Breast epithelium (tissue), 4 donors: ENCODE measurements around the gene FCN3. TPM values are rescaled to one million over a fixed set of nuclear protein-coding genes. Genes with fewer than 3 reads are reported as not detected.
"Not testable (repeated sequence)": the region's sequence is repeated elsewhere in the genome, so short reads cannot be mapped to it uniquely, and the experiment has no call there.

Experiments
- DNase-seq, 2 donors: peaks; one replicate each; pipeline ENCODE4 v3.0.0-alpha.2; 2019; ENCODE audit warnings: low spot score in 2 of 2
- H3K27ac ChIP-seq, 2 donors: fragments of 200-600 bp; sonication (generic) in 1 of 2; one replicate each; pipeline ENCODE4 v1.5.1; 2016 to 2019; ENCODE audit warnings: mild to moderate bottlenecking in 1 of 2
- H3K27me3 ChIP-seq, 2 donors: fragments of 200-600 bp; sonication (generic) in 1 of 2; one replicate each; pipeline versions ENCODE4 v1.5.1 to v1.6.0; 2017 to 2019; ENCODE audit warnings: control low read depth in 1 of 2, mild to moderate bottlenecking in 1 of 2
- H3K36me3 ChIP-seq: fragments of 200-600 bp; one replicate; pipeline ENCODE4 v1.5.1; 2019
- H3K4me1 ChIP-seq, 2 donors: fragments of 200-600 bp; sonication (generic); one replicate each; pipeline ENCODE4 v1.5.1; 2016 to 2019; ENCODE audit warnings: control low read depth in 1 of 2
- H3K4me3 ChIP-seq, 3 donors: fragments of 200-600 bp; sonication (generic); 1 replicate in 2 of 3; 2 replicates in 1 of 3; pipeline ENCODE4 v1.5.1; 2016 to 2019; ENCODE audit warnings: mild to moderate bottlenecking in 3 of 3, moderate library complexity in 2 of 3
- H3K9me3 ChIP-seq, 2 donors: fragments of 200-600 bp; sonication (generic) in 1 of 2; one replicate each; pipeline ENCODE4 v1.5.1; 2016 to 2019; ENCODE audit warnings: control low read depth in 1 of 2
- CTCF ChIP-seq, 3 donors: fragments of 450-650 bp; IDR thresholded peaks; one replicate each; pipeline ENCODE4 v1.5.1; 2016 to 2017; ENCODE audit warnings: antibody characterized with exemption in 3 of 3, mild to moderate bottlenecking in 3 of 3, moderate library complexity in 3 of 3
- POLR2A ChIP-seq: fragments of 450-650 bp; IDR thresholded peaks from one replicate; pipeline ENCODE4 v1.6.1; 2016; ENCODE audit warnings: antibody characterized with exemption, mild to moderate bottlenecking, moderate library complexity
- POLR2AphosphoS5 ChIP-seq, 3 donors: sonication (generic); formaldehyde crosslinking; IDR thresholded peaks; one replicate each; pipeline ENCODE4 v1.6.1; 2017; ENCODE audit warnings: antibody characterized with exemption in 3 of 3
- intact Hi-C: fragments of 100-400 bp; cut with DNase I; formaldehyde crosslinking; loops from one replicate; pipeline ENCODE4 v1.15.1; 2023; ENCODE audit warnings: low total_unique reads
- total RNA-seq, 3 donors: library from RNA; depleted of rRNA; stranded (reverse); fragments of >200 nt; gene quantifications; one replicate each; pipeline ENCODE4 v1.1.0, GENCODE V29; 2016

Gene FCN3
- total RNA-seq, 3 donors from 2014 or later = 6.0 to 10.5 (median 7.4) TPM

GRCh38 chr1:27408151-27408550 is 33.5 kb upstream of the FCN3 start:
- Histone ChIP-seq H3K4me3 (no peak overlapping the region), H3K4me1 (peaks cover 9 to 35% of the 10 kb centered on the region in 2 donors), H3K9me3 (no peaks in the 10 kb centered on the region), H3K27ac (peak overlapping the region; percentile 91 to 93), H3K36me3 (no peaks in the 10 kb centered on the region), H3K27me3 (no peaks in the 10 kb centered on the region)
- DNase-seq = no peak
- no peak for TF ChIP-seq CTCF (IDR thresholded peaks at IDR 0.05)
- TF ChIP-seq POLR2AphosphoS5 (IDR thresholded peaks at IDR 0.05) = no peak
- no peak for TF ChIP-seq POLR2A
- intact Hi-C loops = no loop called here

- H3K4me3 ChIP-seq, H3K27me3 ChIP-seq, H3K36me3 ChIP-seq, intact Hi-C loops, DNase-seq, H3K9me3 ChIP-seq: not testable (repeated sequence)
- H3K27ac ChIP-seq = peak overlapping the region; percentile 91 to 93
- H3K4me1 ChIP-seq = peaks cover 9 to 48% of the 10 kb centered on the region in 2 donors
Observed at GRCh38 chr1:27406791-27407190, 32.2 kb upstream of the FCN3 start.

GRCh38 chr1:27406362-27406680 is 31.7 kb upstream of the FCN3 start:
- DNase-seq = peak in 1 of 2 donors; percentile 80
- no peak for TF ChIP-seq CTCF (IDR thresholded peaks at IDR 0.05)
- peak in 1 of 3 donors; percentile 55 for TF ChIP-seq POLR2AphosphoS5 (IDR thresholded peaks at IDR 0.05)
- no peak for TF ChIP-seq POLR2A
- H3K9me3 ChIP-seq = no peaks in the 10 kb centered on the region
- peaks cover 12 to 53% of the 10 kb centered on the region in 2 donors for H3K4me1 ChIP-seq
- H3K36me3 ChIP-seq = no peaks in the 10 kb centered on the region
- peak overlapping the region; percentile 91 to 93 for H3K27ac ChIP-seq
- no peak overlapping the region for H3K4me3 ChIP-seq
- intact Hi-C loops = no loop called here
- no peaks in the 10 kb centered on the region for H3K27me3 ChIP-seq

- Histone ChIP-seq H3K27ac (peak overlapping the region; percentile 91 to 93), H3K4me1 (peaks cover 12 to 58% of the 10 kb centered on the region in 2 donors)
- H3K9me3 ChIP-seq, intact Hi-C loops, H3K36me3 ChIP-seq, H3K4me3 ChIP-seq, H3K27me3 ChIP-seq, DNase-seq: not testable (repeated sequence)
- TF ChIP-seq CTCF (IDR thresholded peaks at IDR 0.05) = peak in 1 of 3 donors; percentile 18
Observed at GRCh38 chr1:27405598-27406361, 31.2 kb upstream of the FCN3 start.

- no peak for TF ChIP-seq POLR2AphosphoS5 (IDR thresholded peaks at IDR 0.05)
- no peak for TF ChIP-seq CTCF (IDR thresholded peaks at IDR 0.05)
- no peak for TF ChIP-seq POLR2A
- Histone ChIP-seq H3K36me3 (no peaks in the 10 kb centered on the region), H3K4me3 (no peak overlapping the region), H3K27me3 (no peaks in the 10 kb centered on the region), H3K4me1 (peaks cover 12 to 58% of the 10 kb centered on the region in 2 donors), H3K27ac (peak overlapping the region; percentile 91 to 93), H3K9me3 (no peaks in the 10 kb centered on the region)
- intact Hi-C loops = no loop called here
- DNase-seq = peak in 1 of 2 donors; percentile 82
Observed at GRCh38 chr1:27405074-27405473, 30.4 kb upstream of the FCN3 start.
